K562 (cell line): Measurements from ENCODE around the gene FAM83E. TPM values are rescaled to one million over a fixed set of nuclear protein-coding genes. Genes with fewer than 3 reads are reported as not detected.
A peak's percentile ranks its signal among the peaks of the same experiment; 100 is the strongest.

Experiments used
- AFF1 ChIP-seq, 2 experiments: fragments of 450-650 bp; IDR thresholded peaks; 2 replicates each; pipeline ENCODE4 v1.6.1; 2018; ENCODE audit warnings: mild to moderate bottlenecking in 2 of 2, low read depth in 1 of 2; ENCODE audit not compliant: partially characterized antibody in 2 of 2
- C11orf30 ChIP-seq: fragments of 450-650 bp; IDR thresholded peaks from 2 replicates; pipeline ENCODE4 v1.6.1; 2016; ENCODE audit warnings: low read depth, mild to moderate bottlenecking
- CTBP1 ChIP-seq: fragments of 450-650 bp; IDR thresholded peaks from 2 replicates; pipeline ENCODE4 v1.6.1; 2016; ENCODE audit warnings: borderline replicate concordance
- CUX1 ChIP-seq: fragments of 200-800 bp; sonication (Bioruptor generic); IDR thresholded peaks from 2 replicates; pipeline ENCODE4 v1.6.1; 2016; ENCODE audit warnings: missing genetic modification characterization, missing compliant biosample characterization
- CXXC5 ChIP-seq: fragments of 250-450 bp; sonication (Bioruptor Pico); IDR thresholded peaks from 2 replicates; pipeline ENCODE4 v1.8.0; 2022; ENCODE audit warnings: inconsistent platforms, mild to moderate bottlenecking, moderate library complexity
- DACH1 ChIP-seq: fragments of 450-650 bp; IDR thresholded peaks from 2 replicates; pipeline ENCODE4 v1.6.1; 2018; ENCODE audit not compliant: partially characterized antibody
- ETV1 ChIP-seq: fragments of 450-650 bp; conservative IDR thresholded peaks from 2 replicates; pipeline ENCODE4 v1.6.1; 2016; ENCODE audit warnings: missing genetic modification characterization, control low read depth, low read depth, missing compliant biosample characterization
- EZH2 ChIP-seq: IDR thresholded peaks from 2 replicates; pipeline ENCODE4 v1.6.1; 2012; ENCODE audit warnings: low read depth, mild to moderate bottlenecking, inconsistent platforms, low read length, borderline replicate concordance
- HLTF ChIP-seq: fragments of 450-650 bp; IDR thresholded peaks from 2 replicates; pipeline ENCODE4 v1.6.1; 2016
- HNRNPK ChIP-seq: fragments of 200-400 bp; formaldehyde crosslinking; IDR thresholded peaks from one replicate; pipeline ENCODE4 v1.6.1; 2018; ENCODE audit warnings: mild to moderate bottlenecking, low read depth, low read length; ENCODE audit not compliant: poor library complexity, severe bottlenecking
- JUNB ChIP-seq: fragments of 450-650 bp; formaldehyde crosslinking; conservative IDR thresholded peaks from 2 replicates; pipeline ENCODE4 v1.4.0; 2020; ENCODE audit warnings: mild to moderate bottlenecking
- MEIS2 ChIP-seq: fragments of 450-650 bp; IDR thresholded peaks from 2 replicates; pipeline ENCODE4 v1.6.1; 2014; ENCODE audit warnings: mild to moderate bottlenecking; ENCODE audit not compliant: partially characterized antibody
- NFE2L1 ChIP-seq: fragments of 450-650 bp; IDR thresholded peaks from 2 replicates; pipeline ENCODE4 v1.6.1; 2016; ENCODE audit warnings: missing genetic modification characterization, low read depth, mild to moderate bottlenecking, missing compliant biosample characterization, moderate library complexity, borderline replicate concordance
- RB1 ChIP-seq: fragments of 450-650 bp; IDR thresholded peaks from 2 replicates; pipeline ENCODE4 v1.6.1; 2017; ENCODE audit warnings: low read depth, mild to moderate bottlenecking
- RBM22 ChIP-seq: fragments of 200-400 bp; formaldehyde crosslinking; IDR thresholded peaks from 2 replicates; pipeline ENCODE4 v1.6.1; 2018; ENCODE audit warnings: low read length, low read depth; ENCODE audit not compliant: poor library complexity, severe bottlenecking
- RHOXF2B ChIP-seq: fragments of 250-450 bp; sonication (Bioruptor Pico); conservative IDR thresholded peaks from 2 replicates; pipeline ENCODE4 v1.5.1; 2021
- THRAP3 ChIP-seq: fragments of 450-650 bp; IDR thresholded peaks from 2 replicates; pipeline ENCODE4 v1.6.1; 2016; ENCODE audit warnings: mild to moderate bottlenecking, inconsistent platforms, borderline replicate concordance
- U2AF1 ChIP-seq: fragments of 200-400 bp; formaldehyde crosslinking; optimal IDR thresholded peaks from 2 replicates; pipeline ENCODE3; 2017; ENCODE audit warnings: mild to moderate bottlenecking, low read depth, low read length, moderate library complexity
- ZKSCAN8 ChIP-seq: fragments of 200-800 bp; sonication (Bioruptor generic); IDR thresholded peaks from 2 replicates; pipeline ENCODE4 v1.6.1; 2016; ENCODE audit warnings: missing genetic modification characterization, missing compliant biosample characterization
- ZNF134 ChIP-seq: fragments of 250-450 bp; sonication (Bioruptor Pico); conservative IDR thresholded peaks from 2 replicates; pipeline ENCODE4 v1.4.0; 2020
- ZNF224 ChIP-seq: sonication (generic); formaldehyde crosslinking; IDR thresholded peaks from 2 replicates; pipeline ENCODE4 v1.8.0; 2022; ENCODE audit warnings: mild to moderate bottlenecking, missing genetic modification reagents
- ZNF696 ChIP-seq: fragments of 250-450 bp; sonication (Bioruptor Pico); conservative IDR thresholded peaks from 2 replicates; pipeline ENCODE4 v1.4.0; 2020; ENCODE audit warnings: mild to moderate bottlenecking, moderate library complexity
- polyA plus RNA-seq, 8 experiments: library from polyadenylated mRNA; depleted of rRNA in 4 of 8; stranded (reverse) in 5 of 8; unstranded in 3 of 8; fragments of >200 nt; fragmentation: Nextera tagmentation in 2 of 8; fragmentation: Illumina TruSeq in 1 of 8; extraction: Ambion mirVana in 2 of 8; extraction: Trizol in 1 of 8; gene quantifications; 2 replicates each; pipeline versions ENCODE4 v1.2.1 to v1.2.3, GENCODE V29; 2011 to 2014; ENCODE audit warnings: inconsistent platforms in 1 of 8, missing spikeins in 1 of 8
- total RNA-seq, 7 experiments: library from RNA; depleted of rRNA in 6 of 7; stranded (reverse); fragments of >200 nt in 6 of 7; fragmentation: Illumina TruSeq in 2 of 7; extraction: Trizol in 2 of 7; gene quantifications; 2 replicates each; pipeline versions ENCODE4 v1.2.1 to v1.2.3, GENCODE V29; 2011 to 2021; ENCODE audit warnings: low replicate concordance in 1 of 7

Gene FAM83E
- total and polyA plus RNA-seq, 9 of the 15 experiments (the other 6 are each of a cell fraction or from before 2014, with no cell fraction given) = 0.15 to 0.87 (median 0.29) TPM; not detected in 4

GRCh38 chr19:48637449-48637947, 22.6 kb upstream of the FAM83E start (continued):
- TF ChIP-seq JUNB (CRISPR knock-in tag) (no peak), MEIS2 (no peak), RB1 (peak; percentile 62), RBM22 (no peak), C11orf30 (peak; percentile 28; the same call in 1 of the 2 replicates), DACH1 (no peak), ZNF134 (no peak), CUX1 (no peak), THRAP3 (no peak), HNRNPK (no peak), ZNF224 (peak; percentile 95; the same call in 1 of the 2 replicates), ETV1 (no peak), EZH2 (no peak), CTBP1 (peak; percentile 56), CXXC5 (peak; percentile 90), AFF1 (IDR thresholded peaks at IDR 0.05; ENCODE audit: low read depth in 1 of 2, partially characterized antibody in 2 of 2) (peak in 1 of 2 experiments; percentile 54), ZNF696 (CRISPR knock-in tag) (no peak), RHOXF2B (CRISPR knock-in tag) (no peak), ZKSCAN8 (CRISPR knock-in tag) (no peak), NFE2L1 (tag) (no peak), U2AF1 (no peak), HLTF (no peak)
